NCI-H2171 (cell line): ENCODE measurements around the gene ZNF547.

Source experiments
- DNase-seq: peaks from one replicate; lab custom pipeline; 2025; lab: John Stamatoyannopoulos, UW

Gene ZNF547

GRCh38 chr19:57362997-57363687 lies at the start of gene ZNF547, which contains the start of gene TRAPPC2B:
ZNF547 (plus strand) TSS chr19:57363551; CDS start chr19:57368556, 5,005 bp downstream.
TRAPPC2B (plus strand) TSS chr19:57363551; CDS start chr19:57364834, 1,283 bp downstream.
- DNase-seq: peak; percentile 97

DNA sequence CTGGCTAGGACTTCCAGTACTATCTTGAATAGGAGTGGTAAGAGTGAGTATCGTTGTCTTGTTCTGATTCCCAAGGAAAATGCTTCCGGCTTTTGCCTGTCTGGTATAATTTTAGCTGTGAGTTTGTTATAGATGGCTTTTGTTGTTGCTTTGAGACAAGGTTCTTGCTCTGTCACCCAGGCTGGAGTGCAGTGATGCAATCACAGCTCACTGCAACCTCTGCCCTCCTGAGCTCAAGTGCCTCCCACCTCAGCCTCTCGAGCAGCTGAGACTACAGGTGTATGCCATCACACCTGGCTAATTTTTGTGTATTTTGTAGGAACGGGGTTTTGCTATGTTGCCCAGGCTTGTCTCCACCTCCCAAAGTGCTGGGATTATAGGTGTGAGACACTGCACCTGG lies 49.2 kb upstream of the ZNF547 start:
- DNase-seq: no peak

GRCh38 chr19:57317503-57317902 lies 45.8 kb upstream of the ZNF547 start:
- no peak for DNase-seq

DNA sequence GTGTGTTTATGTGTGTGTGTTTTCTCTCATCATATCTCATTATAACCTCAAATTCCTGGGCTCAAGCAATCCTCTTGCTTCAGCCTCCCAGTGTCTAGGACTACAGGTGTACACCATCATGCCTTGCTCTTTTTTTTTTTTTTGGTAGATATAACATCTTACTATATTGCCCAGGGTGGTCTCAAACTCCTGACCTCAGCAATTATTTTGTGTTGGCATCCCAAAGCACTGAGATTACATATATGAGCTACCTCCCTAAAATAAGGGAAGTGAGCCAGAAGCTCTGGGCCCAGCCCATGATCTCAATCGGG lies 43.5 kb upstream of the ZNF547 start:
- no peak for DNase-seq

DNA sequence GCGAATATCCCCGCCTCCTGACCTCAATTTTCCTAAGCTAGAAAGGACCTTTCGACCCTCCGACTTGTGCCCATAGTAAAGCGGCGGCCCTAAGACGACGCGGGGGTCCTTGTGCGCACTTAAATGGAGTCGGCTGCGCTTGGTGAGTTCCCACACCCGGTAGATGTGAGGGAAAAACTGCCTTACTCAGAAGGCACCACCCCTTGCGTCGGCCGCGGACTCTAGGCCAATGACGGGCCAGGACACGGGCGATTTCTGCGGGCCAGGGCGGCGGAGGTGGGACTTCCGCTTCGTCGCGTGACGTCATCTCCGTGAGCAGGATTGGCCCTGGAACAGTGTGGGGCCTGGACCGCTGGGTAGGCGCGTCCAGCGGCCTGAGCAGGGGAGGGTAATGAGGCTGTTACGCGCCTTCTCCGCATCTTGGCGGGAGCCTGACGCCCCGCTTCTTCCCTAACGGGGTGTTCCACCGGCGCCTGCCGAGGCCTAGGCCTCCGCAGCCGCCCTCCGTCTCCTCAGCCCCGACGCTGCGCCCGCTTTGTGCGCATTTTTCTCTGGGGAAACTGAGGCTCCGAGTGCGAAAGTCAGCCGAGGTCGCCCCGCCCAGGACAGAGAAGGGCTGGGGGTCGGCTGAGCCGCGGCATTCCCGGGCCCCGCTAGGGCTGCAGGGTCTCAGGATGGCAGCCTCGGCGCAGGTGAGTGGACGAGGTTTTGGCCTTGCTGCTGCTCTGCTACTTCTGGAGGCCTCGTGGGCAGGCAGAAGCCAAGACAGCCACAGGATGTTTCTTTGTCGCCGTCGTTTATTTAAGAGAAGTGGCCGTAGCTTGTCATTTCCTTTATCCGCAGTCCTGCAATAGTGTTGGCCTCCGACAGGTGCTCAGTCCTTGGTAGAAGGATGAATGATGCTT lies 42.9 kb upstream of the ZNF547 start, which contains the start of gene ZNF543:
TSS of gene ZNF543 (plus strand) at position 293 of the 905 bp plus-strand sequence. CDS start at position 675, 382 bp downstream.
- DNase-seq: peak; percentile 97

GRCh38 chr19:57321116-57321515 lies 42.2 kb upstream of the ZNF547 start:
- DNase-seq: no peak

DNA sequence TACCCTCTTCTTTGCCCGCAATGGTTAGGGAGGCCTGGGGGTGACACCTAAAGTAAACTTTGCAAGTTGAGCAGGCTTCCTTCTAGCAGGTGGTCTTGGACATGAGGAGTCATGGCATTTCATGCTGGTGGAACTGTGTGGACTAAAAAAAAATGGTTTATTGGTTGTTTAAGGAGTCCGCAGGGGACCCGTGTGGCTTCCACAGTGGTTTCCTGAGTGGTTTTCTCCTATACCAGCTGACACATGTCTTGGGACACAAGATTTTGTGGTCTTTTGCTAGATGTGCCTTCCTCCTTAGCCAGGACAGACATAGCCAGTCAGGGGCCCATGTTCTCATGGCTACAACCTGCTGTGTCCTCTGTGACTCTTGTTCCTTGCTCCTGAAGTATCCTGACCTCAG lies 41.6 kb upstream of the ZNF547 start:
- DNase-seq: no peak

- DNase-seq: no peak
These were observed 38.4 kb upstream of the ZNF547 start for GRCh38 chr19:57324992-57325391.

- DNase-seq: no peak
These were observed 35.4 kb upstream of the ZNF547 start for GRCh38 chr19:57327993-57328392.

GRCh38 chr19:57334191-57334590 lies 29.2 kb upstream of the ZNF547 start:
- no peak for DNase-seq

- DNase-seq: no peak
These were observed 24.5 kb upstream of the ZNF547 start for GRCh38 chr19:57338877-57339276.

DNA sequence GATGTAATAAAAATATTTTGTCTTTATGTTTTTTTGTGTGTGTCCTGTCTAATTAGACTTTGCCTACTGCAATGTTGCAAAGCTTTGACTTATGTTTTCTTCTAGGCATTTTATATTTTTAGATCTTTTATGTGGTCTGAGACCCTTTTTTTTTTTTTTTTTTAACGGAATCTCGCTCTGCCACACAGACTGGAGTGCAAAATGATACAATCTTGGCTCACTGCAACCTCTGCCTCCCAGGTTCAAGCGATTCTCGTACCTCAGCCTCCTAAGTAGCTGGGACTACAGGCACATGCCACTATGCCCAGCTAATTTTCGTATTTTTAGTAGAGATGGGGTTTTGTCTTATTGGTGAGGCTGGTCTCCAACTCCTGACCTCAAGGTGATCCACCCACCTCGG lies 20.8 kb upstream of the ZNF547 start:
- DNase-seq: no peak

GRCh38 chr19:57348136-57348535 lies 15.2 kb upstream of the ZNF547 start:
- DNase-seq: no peak

- DNase-seq: peak; percentile 92
These were observed 12.2 kb upstream of the ZNF547 start, which contains the start of gene ZNF304 for GRCh38 chr19:57350877-57351805. ZNF304 (plus strand) TSS chr19:57351271; CDS start chr19:57351665, 394 bp downstream.

- DNase-seq: no peak
These were observed 11.5 kb upstream of the ZNF547 start for GRCh38 chr19:57351867-57352266.

- no peak for DNase-seq
These were observed 7.4 kb upstream of the ZNF547 start for GRCh38 chr19:57355916-57356315.

DNA sequence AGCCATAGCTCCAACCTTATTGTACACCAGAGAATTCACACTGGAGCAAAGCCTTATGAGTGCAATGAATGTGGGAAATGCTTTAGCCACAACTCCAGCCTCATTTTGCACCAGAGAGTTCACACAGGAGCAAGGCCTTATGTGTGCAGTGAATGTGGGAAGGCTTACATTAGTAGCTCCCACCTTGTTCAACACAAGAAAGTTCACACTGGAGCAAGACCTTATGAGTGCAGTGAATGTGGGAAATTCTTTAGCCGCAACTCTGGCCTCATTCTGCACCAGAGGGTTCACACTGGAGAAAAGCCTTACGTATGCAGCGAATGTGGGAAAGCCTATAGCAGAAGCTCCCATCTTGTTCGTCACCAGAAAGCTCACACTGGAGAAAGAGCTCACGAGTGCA lies 5.9 kb upstream of the ZNF547 start:
- no peak for DNase-seq

GRCh38 chr19:57359300-57359699 lies 4.1 kb upstream of the ZNF547 start:
- no peak for DNase-seq

DNA sequence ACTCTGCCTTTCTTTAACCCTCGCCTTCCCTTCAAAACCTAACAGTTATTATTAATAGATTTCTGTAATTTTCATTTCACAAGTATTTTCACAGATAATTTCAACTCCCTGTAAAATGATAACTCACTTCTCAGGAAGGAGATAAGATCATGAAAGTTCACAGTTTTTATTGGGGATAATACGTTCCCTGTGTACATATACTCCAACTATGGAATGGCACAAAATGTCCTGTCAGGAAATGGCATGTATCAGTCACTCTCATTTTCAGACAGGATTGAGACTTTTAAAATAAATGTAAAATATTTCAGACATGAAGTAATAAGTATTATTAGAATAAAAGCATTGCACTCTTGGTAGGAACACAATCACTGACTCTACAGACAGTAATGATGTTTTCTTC lies 932 bp upstream of the ZNF547 start:
- DNase-seq: no peak

DNA sequence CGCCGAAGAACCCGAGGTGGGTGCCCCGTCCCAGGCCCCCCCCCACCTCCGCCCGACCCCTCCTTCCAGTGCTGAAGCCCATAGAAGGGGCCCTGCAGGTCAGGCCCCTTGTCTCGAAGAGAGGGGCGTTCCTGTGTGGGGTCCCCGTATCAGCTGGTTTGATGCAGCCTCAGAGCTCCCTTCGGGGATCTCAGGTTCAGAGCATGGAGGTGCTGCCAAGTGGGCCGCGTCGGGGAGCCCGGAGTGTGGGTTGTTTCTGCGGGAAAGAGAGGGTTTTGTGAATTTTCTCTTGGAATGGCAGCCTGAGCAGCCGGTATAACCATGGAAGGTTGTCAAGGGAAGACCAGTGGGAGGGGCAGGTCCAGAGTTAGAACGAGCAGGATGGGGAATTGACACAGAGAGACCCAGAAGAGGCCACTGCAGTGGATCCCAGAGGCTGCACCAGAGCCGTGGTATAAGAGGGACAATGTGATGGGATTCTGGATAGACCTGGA lies 384 bp downstream of the ZNF547 start:
- no peak for DNase-seq

- DNase-seq: no peak
These were observed 3.4 kb downstream of the ZNF547 start for GRCh38 chr19:57366776-57367175.

DNA sequence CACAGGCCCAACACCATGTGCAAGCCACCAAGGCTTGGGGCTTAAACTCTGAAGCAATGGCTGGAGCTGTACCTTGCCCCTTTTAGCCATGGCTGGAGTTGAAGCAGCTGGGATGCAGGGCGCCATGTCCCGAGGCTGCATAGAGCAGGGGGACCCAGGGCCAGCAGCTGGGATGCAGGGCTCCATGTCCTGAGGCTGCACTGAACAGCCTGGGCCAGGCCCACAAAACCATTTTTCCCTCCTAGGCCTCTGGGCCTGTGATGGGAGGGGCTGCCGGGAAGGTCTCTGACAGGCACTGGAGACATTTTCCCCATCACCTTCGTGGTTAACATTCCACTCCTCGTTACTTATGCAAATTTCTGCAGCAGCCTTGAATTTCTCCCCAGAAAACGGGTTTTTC lies 10.8 kb downstream of the ZNF547 start:
- DNase-seq: no peak
